Ramos (cell line): ENCODE results near the gene PI4KA.
"Not testable (repeated sequence)": the region's sequence is repeated elsewhere in the genome, so short reads cannot be mapped to it uniquely, and the experiment has no call there.

Source experiments
- in situ Hi-C: fragments of 300-500 bp; cut with MboI; formaldehyde crosslinking; loops from one replicate; pipeline ENCODE4 v1.14.3; 2022; ENCODE audit warnings: low sequenced_read_pairs; ENCODE audit not compliant: unreplicated experiment

Gene PI4KA

DNA sequence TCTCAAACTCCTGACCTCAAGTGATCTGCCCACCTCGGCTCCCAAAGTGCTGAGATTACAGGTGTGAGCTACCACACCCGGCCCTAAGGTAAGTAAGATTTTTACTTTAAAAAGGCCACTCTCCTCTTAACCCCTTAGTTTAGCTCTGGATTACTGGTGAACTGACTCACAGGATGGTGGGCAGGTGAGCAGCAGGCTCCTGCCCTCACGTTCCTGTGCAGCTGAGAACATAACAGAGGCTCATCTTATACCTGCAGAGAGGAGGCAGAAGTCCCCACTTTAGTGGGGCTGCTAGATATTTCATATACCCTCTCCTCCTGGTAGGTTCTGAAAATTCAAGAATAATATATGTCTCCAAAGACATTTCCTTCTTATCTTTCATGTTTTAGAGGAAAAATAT is 101.8 kb downstream of the PI4KA start:
- in situ Hi-C loops = no loop called here

DNA sequence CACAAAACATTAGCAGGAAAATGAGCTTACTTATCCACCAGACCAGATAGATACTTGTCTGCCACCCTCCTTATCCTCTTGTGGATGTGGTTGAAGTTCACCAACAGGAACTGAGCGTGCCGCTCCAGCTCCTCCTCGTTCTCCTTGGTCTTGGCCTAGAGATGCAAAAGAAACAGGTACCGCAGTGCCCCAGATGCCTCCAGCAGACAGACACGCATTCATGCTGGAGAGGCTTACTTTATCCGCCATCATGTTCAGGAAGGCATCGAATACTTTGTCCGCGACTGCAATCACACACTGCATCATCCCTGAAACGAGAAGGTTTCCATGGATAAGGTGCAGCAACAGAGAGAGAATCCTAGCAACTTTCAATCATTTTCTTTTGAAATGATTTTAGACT is 105.7 kb downstream of the PI4KA start:
- in situ Hi-C loops = no loop called here

DNA sequence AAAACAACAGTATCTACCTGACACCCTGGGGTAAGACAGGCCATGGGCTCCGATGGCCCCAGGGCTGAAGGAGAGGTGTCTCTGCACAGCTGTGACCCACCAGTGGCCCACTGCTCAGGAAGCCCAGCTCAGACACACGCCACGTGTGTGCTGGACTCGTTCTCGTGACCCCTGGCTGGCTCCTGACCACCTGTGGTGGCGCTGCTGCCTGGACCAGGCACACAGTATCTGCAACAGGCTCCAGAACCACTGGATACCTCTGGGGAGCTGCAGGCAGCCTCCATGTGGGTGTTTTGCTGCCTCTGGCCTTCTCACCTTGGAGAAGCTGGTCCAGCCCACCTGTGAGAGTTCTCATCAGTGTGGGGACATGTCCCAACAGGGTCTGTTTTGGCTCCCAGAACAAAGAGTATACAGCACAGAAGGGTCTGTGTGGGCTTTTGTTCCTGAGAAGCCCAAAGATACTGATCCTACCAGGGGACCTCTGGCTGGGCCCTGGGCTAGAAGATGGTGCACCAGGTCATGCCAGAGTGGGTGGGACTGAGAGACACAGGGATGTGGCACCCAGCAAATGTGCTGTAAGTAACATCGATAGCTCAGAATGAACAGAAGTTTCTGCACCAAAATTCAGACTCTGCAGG is 106.4 kb downstream of the PI4KA start:
- in situ Hi-C loops = no loop called here

DNA sequence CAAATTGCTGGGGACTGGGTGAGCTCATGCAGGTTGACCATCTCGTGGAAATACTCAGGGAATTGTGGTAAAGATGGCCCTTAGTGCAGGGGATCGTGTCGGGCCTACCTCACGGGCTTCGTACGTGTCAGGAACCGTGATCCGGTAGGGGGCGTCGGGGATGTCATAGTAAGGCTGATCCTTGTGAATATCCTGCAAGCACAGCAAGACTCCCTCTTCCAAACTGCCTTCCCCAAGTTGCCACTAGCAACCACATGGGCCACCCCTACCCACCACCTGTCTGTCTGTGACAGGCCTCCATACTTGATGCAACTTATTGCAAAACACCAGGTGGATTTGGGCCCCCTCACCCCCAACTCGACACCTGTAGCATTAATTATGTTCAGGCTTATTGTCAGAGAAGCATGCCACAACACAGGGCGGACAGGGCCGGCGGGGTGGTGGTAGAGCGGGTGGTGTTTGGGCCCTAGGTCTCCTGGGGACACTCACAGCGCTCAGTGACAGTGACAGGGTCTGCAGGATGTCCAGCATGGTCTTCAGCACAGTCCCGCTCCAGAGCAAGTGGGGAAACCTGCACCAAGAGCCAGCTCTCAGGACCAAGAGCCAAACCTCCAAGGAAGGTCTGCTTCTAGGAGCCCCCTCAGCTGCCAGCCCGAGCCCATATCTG is 107.3 kb downstream of the PI4KA start:
- in situ Hi-C loops = no loop called here

DNA sequence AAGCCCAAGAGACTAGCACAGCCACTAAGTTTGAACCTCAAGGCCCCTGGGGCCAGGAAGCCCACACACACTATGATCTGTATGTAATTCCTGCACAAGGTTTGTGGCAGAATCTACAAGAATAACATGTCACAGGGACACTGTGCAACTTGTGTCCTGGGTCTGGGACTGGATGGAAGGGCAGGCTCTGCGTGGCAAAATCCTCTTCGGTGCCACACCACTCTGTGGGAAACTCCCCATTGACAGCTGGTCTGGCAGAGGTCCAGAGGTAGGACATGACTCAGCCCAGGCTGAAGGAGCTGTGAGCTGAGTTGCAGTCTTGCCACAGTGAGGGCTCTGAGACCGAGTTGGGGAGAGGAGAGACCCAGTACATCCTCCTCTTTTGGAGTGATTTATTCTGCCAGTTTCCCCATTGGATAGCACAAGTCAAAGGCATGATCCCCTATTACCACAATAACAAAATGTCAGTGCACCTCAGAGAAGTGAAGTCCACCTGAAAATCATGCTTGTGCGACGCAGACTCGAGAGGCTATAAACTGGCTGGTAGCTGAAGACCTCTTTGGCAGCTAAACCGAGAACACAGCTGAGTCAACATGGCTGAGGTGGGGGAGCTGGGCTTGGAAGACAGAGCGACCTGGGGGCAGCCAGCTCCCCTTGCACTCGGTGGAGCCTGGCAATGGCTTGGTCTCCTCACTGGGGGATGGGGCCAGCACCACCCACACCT is 108.0 kb downstream of the PI4KA start:
- in situ Hi-C loops = no loop called here

DNA sequence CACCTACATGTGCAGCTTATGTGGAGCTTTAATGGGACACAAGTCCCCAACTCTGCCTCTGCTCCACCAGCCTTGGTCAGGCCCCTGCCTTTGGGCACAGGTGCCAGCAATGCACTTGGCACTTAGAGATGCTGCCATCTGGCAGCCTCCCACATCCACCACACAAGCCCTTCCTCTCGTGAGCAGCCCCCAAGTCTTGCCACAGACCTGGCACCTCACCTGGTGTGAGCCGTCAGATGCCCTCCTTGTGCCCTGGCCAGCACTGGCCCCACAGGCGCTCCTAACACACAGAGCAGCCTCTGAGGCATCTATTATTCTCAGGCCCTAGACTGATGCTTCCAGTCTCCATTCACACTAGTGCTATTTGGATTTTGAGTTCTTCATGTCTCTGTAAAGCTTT is 109.2 kb downstream of the PI4KA start:
- in situ Hi-C loops = no loop called here

DNA sequence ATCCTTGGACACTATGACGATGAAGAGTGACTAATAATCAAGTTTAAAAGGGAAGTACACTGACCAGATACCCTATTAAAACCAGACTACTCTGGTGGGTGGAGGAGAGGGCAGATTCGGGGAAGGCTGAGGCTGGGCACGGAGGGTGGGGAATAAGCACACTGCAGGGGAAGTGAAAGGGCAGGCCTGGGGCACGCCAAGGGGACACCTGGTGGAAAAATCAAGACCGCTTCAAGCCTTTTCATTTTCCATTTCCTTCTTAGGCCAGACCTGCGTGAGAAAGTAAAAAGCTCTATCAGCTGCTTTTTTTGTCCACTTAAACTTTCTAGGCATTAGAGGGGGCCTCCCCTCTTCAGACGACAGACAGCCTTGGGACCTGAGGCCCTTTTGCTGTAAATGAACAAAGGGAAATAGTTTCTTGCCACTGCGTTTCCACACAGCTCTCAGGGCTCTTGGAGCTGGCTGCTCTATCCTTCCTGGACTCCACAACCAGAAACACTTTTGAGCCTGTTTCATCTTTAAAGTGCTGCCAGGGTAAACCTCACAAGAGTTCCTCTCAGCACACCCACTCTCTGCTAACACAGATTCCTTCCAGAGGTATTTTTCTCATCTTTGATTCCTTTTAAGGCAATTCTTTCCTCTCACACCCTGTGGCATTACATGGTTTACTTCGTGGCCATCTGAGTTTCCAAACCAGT is 109.7 kb downstream of the PI4KA start:
- in situ Hi-C loops = no loop called here

DNA sequence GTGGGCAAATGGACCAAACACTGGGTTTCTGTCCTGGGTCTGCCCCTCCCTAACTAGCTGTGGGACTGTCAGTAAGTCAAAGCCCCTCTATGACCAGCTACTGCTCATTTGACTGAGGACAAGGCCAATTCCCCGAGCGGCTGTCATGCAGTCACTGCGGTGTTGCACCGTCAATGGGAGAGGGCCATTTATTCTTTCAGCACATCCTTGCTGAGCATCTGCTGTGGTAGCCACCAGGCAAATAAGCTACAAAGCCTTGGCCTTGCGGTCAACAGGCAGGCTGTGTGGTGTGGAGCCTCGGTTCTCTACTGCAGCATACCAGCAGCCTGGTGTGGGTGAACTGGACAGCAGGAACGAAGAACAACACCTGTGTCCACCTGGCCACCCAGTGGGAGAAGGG is 110.5 kb downstream of the PI4KA start:
- in situ Hi-C loops = no loop called here

DNA sequence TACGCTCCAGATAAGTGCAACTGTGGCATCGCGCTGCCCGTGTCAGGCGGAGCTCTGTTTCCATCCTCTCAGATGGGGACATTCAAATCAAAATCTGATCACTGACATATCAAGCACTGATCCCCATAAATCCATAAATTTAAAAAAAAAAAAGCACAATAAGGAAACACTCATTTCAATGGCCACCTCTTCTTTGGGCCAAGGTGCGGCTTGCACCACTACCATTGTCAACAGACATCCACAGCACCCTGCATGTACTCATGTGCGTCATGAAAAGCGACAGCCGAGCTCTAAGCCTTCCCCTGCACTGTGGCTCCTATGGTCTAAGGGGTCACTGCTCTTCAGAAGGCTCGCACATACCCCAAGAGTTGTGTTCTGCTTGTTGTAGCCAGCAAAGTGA is 111.4 kb downstream of the PI4KA start:
- in situ Hi-C loops = no loop called here

DNA sequence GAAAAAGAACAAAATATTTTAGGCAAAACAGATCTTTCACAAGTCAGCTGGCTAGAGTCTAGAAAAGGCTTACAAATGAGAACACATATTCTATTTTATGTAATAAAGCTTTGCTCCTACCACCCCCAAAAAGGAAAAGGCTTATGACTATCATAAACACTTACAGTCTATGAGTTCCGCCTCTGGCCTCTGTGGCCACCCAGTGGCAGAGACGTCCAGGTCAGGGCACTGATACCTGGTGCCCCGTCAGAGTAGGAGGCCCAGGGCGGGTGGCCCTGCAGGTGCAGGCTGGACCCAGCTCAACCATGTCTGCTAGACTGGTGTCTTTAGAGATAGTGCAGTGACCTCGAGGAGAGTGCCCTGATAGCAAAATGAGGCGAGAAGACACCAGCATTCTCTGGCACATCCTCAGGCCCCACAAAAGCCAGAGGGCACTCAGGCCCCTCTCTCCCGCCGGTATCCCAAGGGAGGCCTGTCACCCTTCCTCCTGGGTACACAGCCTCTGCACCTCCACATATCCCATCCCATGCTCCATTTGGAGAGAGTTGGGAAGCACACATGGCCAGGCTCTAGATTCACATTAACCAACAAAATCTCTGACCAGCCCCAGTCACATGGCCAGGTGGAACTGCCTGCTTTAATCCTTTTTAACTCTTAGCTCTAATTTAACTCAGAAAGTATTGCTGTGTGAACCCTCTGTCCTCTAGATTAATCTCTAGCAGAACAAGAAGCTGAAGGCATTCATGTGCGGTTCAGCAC is 112.0 kb downstream of the PI4KA start:
- in situ Hi-C loops = no loop called here

DNA sequence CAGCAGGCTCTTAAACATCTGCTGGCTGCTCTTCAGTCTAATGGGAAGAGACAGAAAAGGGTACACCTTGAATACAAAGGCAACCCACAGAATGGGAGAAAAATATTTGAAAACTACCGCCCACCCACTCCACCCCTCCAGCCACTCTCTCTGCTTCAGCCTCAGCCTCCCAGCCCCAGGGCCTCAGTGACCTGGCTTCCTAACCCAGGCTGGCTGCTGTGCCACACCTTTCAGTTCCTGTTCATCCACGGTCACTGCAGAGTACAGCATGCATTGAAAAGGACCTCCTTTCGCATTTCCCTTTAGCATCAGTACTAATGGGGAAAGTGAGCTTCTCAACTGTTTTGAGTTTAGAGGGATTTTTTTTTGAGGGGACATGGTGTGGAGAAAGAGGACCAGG is 113.5 kb downstream of the PI4KA start:
- in situ Hi-C loops = no loop called here

DNA sequence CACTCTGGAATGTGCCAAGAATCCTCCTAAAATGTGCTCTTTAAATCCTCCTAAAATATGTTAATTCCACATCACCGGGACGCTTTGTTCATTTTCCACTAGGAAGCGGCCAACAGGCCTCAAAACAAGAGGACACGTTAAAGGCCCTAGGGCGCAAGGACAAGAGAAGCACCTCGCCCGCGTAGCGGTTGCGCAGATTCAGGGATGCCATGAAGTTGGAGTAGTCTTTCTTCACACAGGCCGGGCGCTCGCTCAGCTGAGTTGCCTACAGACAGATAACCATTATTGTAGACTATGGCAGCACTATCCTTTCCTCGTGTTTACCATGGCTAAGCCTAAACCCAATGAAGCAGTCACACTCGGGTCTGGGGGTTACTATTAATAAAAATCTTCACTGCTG is 114.2 kb downstream of the PI4KA start:
- in situ Hi-C loops = no loop called here

DNA sequence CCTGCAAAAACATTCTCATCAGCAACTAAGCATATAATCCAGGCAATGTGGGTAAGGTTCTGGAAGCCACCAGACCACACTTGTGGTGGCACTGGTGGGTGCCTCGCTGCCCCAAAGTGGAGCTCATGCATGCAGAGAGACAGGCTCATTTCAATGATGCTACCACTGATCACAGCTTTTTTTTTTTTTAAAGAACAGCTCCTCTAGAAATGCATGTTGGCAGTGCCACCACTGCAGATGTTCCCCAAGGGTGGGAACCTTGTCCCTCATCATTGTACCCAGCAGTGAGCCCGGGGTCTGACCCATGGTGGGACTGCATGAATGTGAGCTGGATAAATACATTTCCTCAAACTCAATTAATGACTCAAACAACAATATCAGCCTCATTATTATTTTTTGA is 115.8 kb downstream of the PI4KA start:
- in situ Hi-C loops = no loop called here

DNA sequence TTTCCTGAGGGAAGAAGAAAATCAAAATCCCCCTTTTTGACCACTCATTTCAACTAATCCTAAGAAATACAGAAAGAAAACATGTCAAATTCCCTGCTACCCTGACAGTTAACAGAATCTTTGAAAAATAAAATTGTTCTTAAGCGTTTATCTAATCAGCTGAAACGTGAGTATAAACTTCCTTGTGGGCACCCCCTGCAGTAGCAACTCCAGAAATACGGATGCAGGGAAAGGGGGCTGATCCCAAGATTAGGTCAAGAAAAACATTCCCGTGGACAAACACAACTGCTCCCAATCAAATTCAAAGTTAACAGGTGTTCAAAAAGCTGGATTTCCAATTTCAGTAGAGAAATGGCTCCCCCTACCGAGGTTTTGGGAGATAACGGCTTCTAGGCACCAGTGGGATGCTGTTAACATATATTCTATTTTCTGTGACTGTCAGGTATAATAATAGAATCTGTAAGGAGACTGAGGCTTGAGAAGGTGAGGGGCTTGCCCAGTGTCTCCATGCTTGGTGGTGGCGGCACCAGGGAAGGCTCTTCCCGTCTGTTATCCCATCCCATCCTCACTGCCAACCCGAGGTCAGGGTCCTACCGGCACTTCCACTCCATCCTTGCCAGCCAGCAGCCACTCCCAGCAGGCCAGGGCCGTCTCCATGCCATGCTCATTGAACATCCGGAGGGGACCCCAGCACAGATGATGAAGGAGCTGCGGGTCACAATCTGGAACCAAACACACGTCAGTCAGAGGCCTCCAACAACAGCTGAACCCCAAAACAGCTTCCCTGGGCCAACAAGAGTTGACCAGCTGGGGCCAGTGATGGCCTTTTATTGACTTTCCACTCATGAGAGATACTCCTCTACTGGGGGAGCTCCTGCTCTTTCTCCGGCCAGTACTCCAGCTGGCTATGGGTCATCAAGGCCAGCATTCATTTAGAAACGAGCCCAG is 116.7 kb downstream of the PI4KA start:
- in situ Hi-C loops = no loop called here

DNA sequence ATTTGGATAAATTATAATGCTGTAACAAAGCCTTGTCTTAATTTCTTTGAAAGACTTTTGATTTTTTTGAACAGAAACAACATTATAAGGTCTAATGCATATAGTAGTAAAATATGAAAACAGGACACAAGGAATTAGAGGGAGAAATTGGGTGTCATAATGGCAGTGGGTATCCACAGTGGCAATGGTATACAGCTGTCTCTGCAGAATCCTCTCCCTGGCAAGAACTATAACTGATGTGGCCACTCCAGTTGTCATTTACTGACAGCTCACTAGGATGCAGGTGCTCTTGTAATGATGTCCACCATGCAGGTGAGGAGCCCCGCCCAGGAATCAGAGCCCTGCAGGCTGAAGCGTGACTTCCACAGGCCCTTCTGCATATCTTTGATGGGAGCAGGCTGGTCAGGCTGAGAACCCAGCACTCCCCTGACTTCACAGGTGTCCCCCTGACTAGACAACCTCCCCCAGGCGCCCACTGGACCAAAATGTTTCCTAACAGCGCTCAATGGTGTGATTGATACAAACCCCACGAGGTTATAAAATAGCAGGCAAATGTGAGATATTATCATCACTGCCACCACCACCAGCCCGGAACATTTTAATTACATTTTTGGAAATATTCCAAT is 117.5 kb downstream of the PI4KA start:
- in situ Hi-C loops = no loop called here

DNA sequence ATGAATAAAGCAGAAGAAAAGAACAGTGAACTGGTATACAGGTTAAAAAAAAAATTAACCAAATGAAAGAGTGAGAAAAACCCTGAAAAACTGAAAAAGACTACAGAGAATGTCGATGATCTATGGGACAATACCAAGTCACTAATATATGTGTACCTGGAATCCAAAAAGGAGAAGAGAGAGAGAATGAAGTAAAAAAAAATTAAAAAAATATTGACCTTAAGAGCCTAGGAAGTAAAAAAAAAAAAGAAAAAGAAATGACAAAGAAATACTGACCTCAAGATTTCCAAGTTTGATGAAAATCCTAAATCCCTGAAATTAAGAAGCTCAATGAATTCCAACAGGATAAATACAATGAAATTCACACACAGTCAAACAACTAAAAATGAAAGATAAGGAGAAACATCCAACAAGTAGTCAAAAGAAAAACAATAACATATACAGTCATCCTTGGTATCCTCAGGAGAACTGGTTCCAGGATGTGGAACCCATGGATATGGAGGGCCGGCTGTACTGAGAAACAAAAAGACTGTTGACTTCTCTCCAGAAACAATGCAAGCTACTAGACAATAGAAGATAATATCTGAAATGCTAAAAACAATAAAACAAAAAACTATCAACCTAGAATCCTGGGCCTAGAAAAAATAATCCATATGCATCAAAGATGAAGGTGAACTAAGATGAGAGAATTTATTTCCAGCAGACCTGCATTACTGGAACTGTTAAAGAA is 118.2 kb downstream of the PI4KA start:
- in situ Hi-C loops = no loop called here

DNA sequence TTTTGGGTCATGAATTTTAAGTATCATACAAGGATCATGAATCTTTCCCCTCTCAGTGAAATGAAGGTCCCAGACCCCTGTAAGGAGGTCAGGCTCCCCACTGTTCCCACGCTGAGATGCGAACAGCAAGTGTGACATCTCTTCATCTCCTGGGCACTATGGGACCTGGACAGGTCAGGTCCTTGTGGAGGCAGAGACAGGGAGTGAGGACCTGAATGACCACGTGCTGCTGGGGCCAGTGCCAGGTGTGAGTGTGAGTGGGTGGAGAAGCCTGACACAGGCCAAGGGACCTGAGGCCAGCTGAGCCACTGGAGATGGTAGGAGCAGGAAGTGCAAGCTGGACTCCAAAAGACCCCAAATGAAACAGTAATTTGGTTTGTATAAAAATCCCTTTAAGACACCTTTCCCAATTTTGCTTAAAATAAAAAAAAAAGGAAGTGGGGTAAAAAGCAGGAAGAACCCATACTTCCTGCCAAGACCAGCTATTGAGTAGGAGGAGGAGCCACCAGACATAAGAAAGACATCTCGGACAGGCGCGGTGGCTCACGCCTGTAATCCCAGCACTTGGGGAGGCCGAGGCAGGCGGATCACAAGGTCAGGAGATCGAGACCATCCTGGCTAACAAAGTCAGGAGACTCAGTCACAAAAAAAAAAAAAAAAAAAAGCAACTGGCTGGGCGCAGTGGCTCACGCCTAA is 120.1 kb downstream of the PI4KA start:
- in situ Hi-C loops = no loop called here

DNA sequence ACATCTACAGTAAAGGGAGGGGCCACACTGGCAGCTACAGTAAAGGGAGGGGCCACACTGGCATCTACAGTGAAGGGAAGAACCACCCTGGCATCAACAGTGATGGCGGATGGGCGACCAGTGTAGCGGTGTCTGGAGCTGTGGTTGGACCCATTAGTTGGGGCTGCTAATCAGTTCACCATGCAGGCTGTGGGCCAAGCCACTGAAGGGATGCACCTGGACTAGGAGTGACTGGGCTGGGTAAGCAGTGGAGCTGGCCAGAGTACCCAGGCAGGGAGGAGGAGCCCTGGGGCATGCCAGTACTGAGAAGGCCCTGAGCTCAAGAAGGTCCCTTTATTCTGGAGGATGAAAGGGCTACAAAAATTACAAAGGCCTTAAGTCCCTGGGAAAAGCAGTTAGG is 121.7 kb downstream of the PI4KA start:
- in situ Hi-C loops = not testable (repeated sequence)
